Mesothelial cell of epicardium (in vitro differentiated cells): ENCODE data around the gene YBEY. TPM values are rescaled to one million over a fixed set of nuclear protein-coding genes. Genes with fewer than 3 reads are reported as not detected.

Source experiments
- DNase-seq, 2 experiments: peaks; one replicate each; pipeline ENCODE4 v3.0.0; 2021; ENCODE audit warnings: low spot score in 2 of 2; ENCODE audit not compliant: unreplicated experiment in 2 of 2
- H3K27ac Mint-ChIP-seq: 2 replicates; pipeline ENCODE4 v1.8.0; 2021; ENCODE audit warnings: mixed read lengths
- H3K27me3 Mint-ChIP-seq: 2 replicates; pipeline ENCODE4 v1.8.0; 2021; ENCODE audit warnings: low read depth, mixed read lengths
- H3K36me3 Mint-ChIP-seq: 2 replicates; pipeline ENCODE4 v1.8.0; 2021; ENCODE audit warnings: mixed read lengths
- H3K4me1 Mint-ChIP-seq: 2 replicates; pipeline ENCODE4 v1.8.0; 2021; ENCODE audit warnings: mixed read lengths
- H3K4me3 Mint-ChIP-seq: 2 replicates; pipeline ENCODE4 v1.8.0; 2021; ENCODE audit warnings: mild to moderate bottlenecking, moderate library complexity, mixed read lengths
- H3K9me3 Mint-ChIP-seq: 2 replicates; pipeline ENCODE4 v1.8.0; 2021; ENCODE audit warnings: mixed read lengths
- total RNA-seq: library from RNA; stranded (reverse); gene quantifications from 3 replicates; pipeline ENCODE4 v1.2.1, GENCODE V29; 2021
- TF ChIP-seq, protein P1 (sequence below): fragments of 200-600 bp; sonication (generic); IDR thresholded peaks from one replicate; pipeline ENCODE4 v1.5.0; 2021; ENCODE audit warnings: antibody characterized with exemption; ENCODE audit not compliant: unreplicated experiment

The YBEY gene
- total RNA-seq, 1 donor from 2014 or later = 18.4 TPM

- Mint-ChIP-seq H3K27ac (no peak overlapping the region), H3K36me3 (peaks cover 46% of the 10 kb centered on the region), H3K4me3 (no peak overlapping the region), H3K9me3 (no peaks in the 10 kb centered on the region), H3K27me3 (no peaks in the 10 kb centered on the region), H3K4me1 (no peaks in the 10 kb centered on the region)
- TF ChIP-seq, protein P1, sequence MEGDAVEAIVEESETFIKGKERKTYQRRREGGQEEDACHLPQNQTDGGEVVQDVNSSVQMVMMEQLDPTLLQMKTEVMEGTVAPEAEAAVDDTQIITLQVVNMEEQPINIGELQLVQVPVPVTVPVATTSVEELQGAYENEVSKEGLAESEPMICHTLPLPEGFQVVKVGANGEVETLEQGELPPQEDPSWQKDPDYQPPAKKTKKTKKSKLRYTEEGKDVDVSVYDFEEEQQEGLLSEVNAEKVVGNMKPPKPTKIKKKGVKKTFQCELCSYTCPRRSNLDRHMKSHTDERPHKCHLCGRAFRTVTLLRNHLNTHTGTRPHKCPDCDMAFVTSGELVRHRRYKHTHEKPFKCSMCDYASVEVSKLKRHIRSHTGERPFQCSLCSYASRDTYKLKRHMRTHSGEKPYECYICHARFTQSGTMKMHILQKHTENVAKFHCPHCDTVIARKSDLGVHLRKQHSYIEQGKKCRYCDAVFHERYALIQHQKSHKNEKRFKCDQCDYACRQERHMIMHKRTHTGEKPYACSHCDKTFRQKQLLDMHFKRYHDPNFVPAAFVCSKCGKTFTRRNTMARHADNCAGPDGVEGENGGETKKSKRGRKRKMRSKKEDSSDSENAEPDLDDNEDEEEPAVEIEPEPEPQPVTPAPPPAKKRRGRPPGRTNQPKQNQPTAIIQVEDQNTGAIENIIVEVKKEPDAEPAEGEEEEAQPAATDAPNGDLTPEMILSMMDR = no peak
- no peak for DNase-seq
Observed at GRCh38 chr21:46255166-46255565, 31.0 kb upstream of the YBEY start.

DNA sequence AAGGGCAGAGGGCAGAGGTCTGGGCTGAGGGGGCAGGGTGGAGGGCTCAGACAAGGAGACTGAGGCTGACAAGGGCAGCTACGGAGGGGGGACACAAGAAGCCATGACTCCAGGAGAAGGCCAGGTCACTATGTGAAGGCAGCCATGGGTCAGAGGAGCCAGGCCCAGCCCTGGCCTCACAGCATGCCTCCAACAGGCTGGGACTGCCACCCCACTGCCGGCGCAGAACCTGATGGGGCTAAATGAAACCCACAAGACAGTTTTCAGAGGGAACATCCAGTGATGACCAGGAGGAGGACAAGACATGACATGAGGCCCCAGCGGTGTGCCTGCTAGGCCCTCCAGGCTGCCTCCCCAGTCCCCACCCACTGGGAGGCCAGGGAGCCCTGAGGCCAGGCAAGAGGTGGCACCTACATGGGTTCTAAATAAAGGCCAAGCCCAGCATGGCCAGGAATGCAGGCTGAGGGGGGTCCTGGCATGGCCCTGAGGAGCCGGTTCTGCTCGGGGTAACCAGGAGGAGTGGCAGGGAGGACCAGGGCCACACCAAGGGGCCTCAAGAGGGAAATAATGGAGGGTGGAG lies 30.3 kb upstream of the YBEY start:
- H3K4me1 Mint-ChIP-seq = no peaks in the 10 kb centered on the region
- H3K36me3 Mint-ChIP-seq = peaks cover 43% of the 10 kb centered on the region
- no peak overlapping the region for H3K27ac Mint-ChIP-seq
- TF ChIP-seq, protein P1 = no peak
- no peaks in the 10 kb centered on the region for H3K9me3 Mint-ChIP-seq
- no peak for DNase-seq
- no peak overlapping the region for H3K4me3 Mint-ChIP-seq
- no peaks in the 10 kb centered on the region for H3K27me3 Mint-ChIP-seq

DNA sequence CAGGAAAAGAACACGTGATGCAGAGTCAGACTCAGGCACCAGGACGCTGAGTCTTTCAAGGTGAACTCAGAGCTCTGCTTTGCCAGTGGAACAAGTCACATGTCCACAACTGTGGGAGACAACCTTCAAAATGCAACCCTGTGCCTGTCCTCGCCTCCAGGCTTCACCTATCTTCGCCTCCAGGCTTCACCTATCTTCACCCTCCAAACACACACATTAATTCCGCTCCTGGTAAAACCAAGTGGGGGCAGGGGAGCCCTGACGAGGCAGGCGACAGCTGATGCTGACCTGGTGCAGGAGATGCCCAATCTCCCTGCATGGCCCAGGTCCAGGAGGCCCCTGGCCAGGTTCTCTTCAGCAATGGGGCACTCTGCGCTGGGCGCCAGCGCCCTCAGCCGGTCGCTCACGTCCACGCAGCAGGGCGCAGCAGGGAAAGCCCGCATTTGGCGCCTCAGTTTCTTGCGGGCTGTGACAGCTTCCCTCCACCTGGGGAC lies 29.6 kb upstream of the YBEY start:
- H3K36me3 Mint-ChIP-seq = peaks cover 46% of the 10 kb centered on the region

GRCh38 chr21:46264046-46264689 lies 22.0 kb upstream of the YBEY start:
- no peak for DNase-seq
- Mint-ChIP-seq H3K27ac (no peak overlapping the region), H3K4me3 (no peak overlapping the region), H3K27me3 (no peaks in the 10 kb centered on the region), H3K4me1 (no peaks in the 10 kb centered on the region), H3K36me3 (peaks cover 30% of the 10 kb centered on the region), H3K9me3 (no peaks in the 10 kb centered on the region)
- TF ChIP-seq, protein P1 = no peak

More for the DNA sequence above, 29.6 kb upstream of the YBEY start:
- H3K4me3 Mint-ChIP-seq = no peak overlapping the region
- H3K27ac Mint-ChIP-seq = no peak overlapping the region
- no peak for DNase-seq
- TF ChIP-seq, protein P1 = no peak
- no peaks in the 10 kb centered on the region for H3K27me3 Mint-ChIP-seq
- no peaks in the 10 kb centered on the region for H3K4me1 Mint-ChIP-seq
- no peaks in the 10 kb centered on the region for H3K9me3 Mint-ChIP-seq

GRCh38 chr21:46264690-46265144 lies 21.4 kb upstream of the YBEY start:
- Mint-ChIP-seq H3K4me3 (no peak overlapping the region), H3K27me3 (no peaks in the 10 kb centered on the region), H3K36me3 (peaks cover 30% of the 10 kb centered on the region), H3K4me1 (no peaks in the 10 kb centered on the region), H3K27ac (no peak overlapping the region), H3K9me3 (no peaks in the 10 kb centered on the region)
- TF ChIP-seq, protein P1 = no peak
- DNase-seq = no peak
